Panc1 (cell line): Measurements from ENCODE around the gene C6orf89.

Experiments used
- CTCF ChIP-seq: fragments of 450-650 bp; IDR thresholded peaks from 2 replicates; pipeline ENCODE4 v1.5.1; 2017; ENCODE audit warnings: mild to moderate bottlenecking
- TCF7L2 ChIP-seq: IDR thresholded peaks from 2 replicates; pipeline ENCODE4 v1.6.1; 2011; ENCODE audit warnings: mild to moderate bottlenecking, low read depth, low read length, inconsistent platforms
- TF ChIP-seq, protein P1 (sequence below), 2 experiments: IDR thresholded peaks; 2 replicates each; pipeline ENCODE4 v1.6.1; 2011 to 2012; ENCODE audit warnings: low read depth in 2 of 2, control low read depth in 1 of 2, low read length in 1 of 2, mild to moderate bottlenecking in 1 of 2, moderate library complexity in 1 of 2; ENCODE audit not compliant: insufficient read depth in 1 of 2

DNA sequence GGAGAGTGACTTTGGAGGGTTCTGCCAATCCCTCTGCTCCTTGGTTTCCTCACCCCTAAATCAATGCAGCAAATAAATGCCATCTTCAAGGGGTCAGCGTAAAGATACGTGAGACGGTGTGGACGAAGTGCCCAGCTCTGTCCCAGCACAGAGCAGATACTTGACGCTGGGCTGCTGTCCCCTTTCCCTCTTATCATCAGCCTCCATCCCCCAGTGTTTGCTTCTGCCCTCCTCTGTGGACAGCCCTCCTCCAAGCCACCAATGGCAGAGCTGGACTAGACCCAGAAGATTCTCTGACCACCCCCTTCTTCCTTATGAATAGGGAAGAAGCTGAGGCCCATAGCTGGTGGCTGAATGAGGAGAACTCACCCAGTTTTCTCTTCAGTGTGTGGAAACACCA, 51.1 kb downstream of the C6orf89 start:
- no peak for TF ChIP-seq CTCF
- no peak for TF ChIP-seq TCF7L2
- TF ChIP-seq, protein P1, sequence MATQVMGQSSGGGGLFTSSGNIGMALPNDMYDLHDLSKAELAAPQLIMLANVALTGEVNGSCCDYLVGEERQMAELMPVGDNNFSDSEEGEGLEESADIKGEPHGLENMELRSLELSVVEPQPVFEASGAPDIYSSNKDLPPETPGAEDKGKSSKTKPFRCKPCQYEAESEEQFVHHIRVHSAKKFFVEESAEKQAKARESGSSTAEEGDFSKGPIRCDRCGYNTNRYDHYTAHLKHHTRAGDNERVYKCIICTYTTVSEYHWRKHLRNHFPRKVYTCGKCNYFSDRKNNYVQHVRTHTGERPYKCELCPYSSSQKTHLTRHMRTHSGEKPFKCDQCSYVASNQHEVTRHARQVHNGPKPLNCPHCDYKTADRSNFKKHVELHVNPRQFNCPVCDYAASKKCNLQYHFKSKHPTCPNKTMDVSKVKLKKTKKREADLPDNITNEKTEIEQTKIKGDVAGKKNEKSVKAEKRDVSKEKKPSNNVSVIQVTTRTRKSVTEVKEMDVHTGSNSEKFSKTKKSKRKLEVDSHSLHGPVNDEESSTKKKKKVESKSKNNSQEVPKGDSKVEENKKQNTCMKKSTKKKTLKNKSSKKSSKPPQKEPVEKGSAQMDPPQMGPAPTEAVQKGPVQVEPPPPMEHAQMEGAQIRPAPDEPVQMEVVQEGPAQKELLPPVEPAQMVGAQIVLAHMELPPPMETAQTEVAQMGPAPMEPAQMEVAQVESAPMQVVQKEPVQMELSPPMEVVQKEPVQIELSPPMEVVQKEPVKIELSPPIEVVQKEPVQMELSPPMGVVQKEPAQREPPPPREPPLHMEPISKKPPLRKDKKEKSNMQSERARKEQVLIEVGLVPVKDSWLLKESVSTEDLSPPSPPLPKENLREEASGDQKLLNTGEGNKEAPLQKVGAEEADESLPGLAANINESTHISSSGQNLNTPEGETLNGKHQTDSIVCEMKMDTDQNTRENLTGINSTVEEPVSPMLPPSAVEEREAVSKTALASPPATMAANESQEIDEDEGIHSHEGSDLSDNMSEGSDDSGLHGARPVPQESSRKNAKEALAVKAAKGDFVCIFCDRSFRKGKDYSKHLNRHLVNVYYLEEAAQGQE (IDR thresholded peaks at IDR 0.05; ENCODE audit: insufficient read depth in 1 of 2, low read depth in 2 of 2, low read length in 1 of 2): no peak
